ENCODE data around the gene OSGIN1.

GRCh38 chr16:83914091-83914710 is 38.8 kb upstream of the OSGIN1 start:
- TF ChIP-seq CTCF (IDR thresholded peaks at IDR 0.05; ENCODE audit: low read depth, low read length) (no peak), POLR2A (IDR thresholded peaks at IDR 0.05; ENCODE audit: extremely low read depth, insufficient read length) (no peak), MAX (IDR thresholded peaks at IDR 0.05; ENCODE audit: low read depth, low read length) (no peak), MYC (IDR thresholded peaks at IDR 0.05; ENCODE audit: low read depth, low read length) (no peak)
